Testis (tissue), 3 donors: ENCODE results near the gene CACNG4. TPM values are rescaled to one million over a fixed set of nuclear protein-coding genes. Genes with fewer than 3 reads are reported as not detected.

ENCODE experiments used
- DNase-seq: peaks from one replicate; pipeline ENCODE4 v3.0.0-alpha.2; 2019
- H3K27ac ChIP-seq, 2 donors: fragments of 200-600 bp; sonication (generic); one replicate each; pipeline ENCODE4 v1.5.1; 2019
- H3K27me3 ChIP-seq: fragments of 200-600 bp; sonication (generic); one replicate; pipeline ENCODE4 v1.5.1; 2019
- H3K36me3 ChIP-seq: fragments of 200-600 bp; sonication (generic); one replicate; pipeline ENCODE4 v1.5.1; 2017; ENCODE audit warnings: low read depth; ENCODE audit errors: missing control alignments
- H3K4me1 ChIP-seq: fragments of 200-600 bp; sonication (generic); one replicate; pipeline ENCODE4 v1.5.1; 2019
- H3K4me3 ChIP-seq, 2 donors: fragments of 200-600 bp; sonication (generic); one replicate each; pipeline ENCODE4 v1.5.1; 2017 to 2019
- H3K9me3 ChIP-seq: fragments of 200-600 bp; sonication (generic); one replicate; pipeline ENCODE4 v1.5.1; 2017
- CTCF ChIP-seq, 3 experiments: fragments of 450-650 bp in 2 of 3; fragments of 200-600 bp in 1 of 3; sonication (generic) in 1 of 3; IDR thresholded peaks; one replicate each; pipeline ENCODE4 v1.5.1; 2016 to 2019; ENCODE audit warnings: antibody characterized with exemption in 3 of 3, mild to moderate bottlenecking in 2 of 3, moderate library complexity in 1 of 3
- POLR2A ChIP-seq: fragments of 450-650 bp; IDR thresholded peaks from one replicate; pipeline ENCODE4 v1.6.1; 2017; ENCODE audit warnings: antibody characterized with exemption, mild to moderate bottlenecking, moderate library complexity
- WGBS, 2 donors: methylation state at CpG; one replicate each; pipeline ENCODE4 v1.1.5; 2018; 5-methylcytosine and 5-hydroxymethylcytosine counted together
- intact Hi-C: fragments of 100-400 bp; cut with DNase I; formaldehyde crosslinking; loops from one replicate; pipeline ENCODE4 v1.15.1; 2023; ENCODE audit warnings: low total_unique reads
- polyA plus RNA-seq: library from polyadenylated mRNA; stranded (reverse); fragments of 350-450 nt; fragmentation: Illumina TruSeq; extraction: RNeasy Lipid Tissue Mini Kit (QIAGEN cat#74804); gene quantifications from one replicate; pipeline ENCODE4 v1.2.3, GENCODE V29; 2014; ENCODE audit warnings: low read depth, low replicate concordance; ENCODE audit not compliant: insufficient read depth
- total RNA-seq, 2 donors: library from RNA; depleted of rRNA; stranded (reverse); fragments of >200 nt; gene quantifications; one replicate each; pipeline ENCODE4 v1.2.3, GENCODE V29; 2016

The CACNG4 gene
- total and polyA plus RNA-seq, 3 donors from 2014 or later, result 0.16 to 0.81 (median 0.46) TPM

GRCh38 chr17:67011527-67012175 lies 47.1 kb downstream of the CACNG4 start:
- no peak for DNase-seq
- no peaks in the 10 kb centered on the region for H3K27me3 ChIP-seq
- H3K4me1 ChIP-seq, result no peaks in the 10 kb centered on the region
- TF ChIP-seq POLR2A (no peak), CTCF (IDR thresholded peaks at IDR 0.05) (no peak)
- no peaks in the 10 kb centered on the region for H3K9me3 ChIP-seq
- no peak overlapping the region for H3K4me3 ChIP-seq
- 84 to 89% methylated on average over 9 of the region's 9 CpGs for WGBS, 2 donors
- intact Hi-C loops, result no loop called here
- no peak overlapping the region for H3K27ac ChIP-seq
- H3K36me3 ChIP-seq, result no peaks in the 10 kb centered on the region

- Histone ChIP-seq H3K27me3 (no peaks in the 10 kb centered on the region), H3K9me3 (no peaks in the 10 kb centered on the region), H3K36me3 (no peaks in the 10 kb centered on the region), H3K4me1 (no peaks in the 10 kb centered on the region), H3K27ac (no peak overlapping the region), H3K4me3 (no peak overlapping the region)
- WGBS, 2 donors, result 93 to 95% methylated on average over 8 of the region's 8 CpGs
- TF ChIP-seq POLR2A (no peak), CTCF (IDR thresholded peaks at IDR 0.05) (no peak)
- intact Hi-C loops, result no loop called here
- no peak for DNase-seq
These were observed 49.4 kb downstream of the CACNG4 start for GRCh38 chr17:67013891-67014290.

GRCh38 chr17:67015001-67015400 lies 50.5 kb downstream of the CACNG4 start:
- 84 to 88% methylated on average over 11 of the region's 11 CpGs for WGBS, 2 donors

GRCh38 chr17:67016039-67016762 lies 51.7 kb downstream of the CACNG4 start:
- H3K27ac ChIP-seq, result no peak overlapping the region
- no peak for DNase-seq
- peaks cover 3% of the 10 kb centered on the region for H3K4me1 ChIP-seq
- TF ChIP-seq CTCF (IDR thresholded peaks at IDR 0.05) (no peak), POLR2A (no peak)
- 86 to 87% methylated on average over 13 to 17 of the region's 17 CpGs for WGBS, 2 donors
- no peaks in the 10 kb centered on the region for H3K36me3 ChIP-seq
- no peaks in the 10 kb centered on the region for H3K27me3 ChIP-seq
- intact Hi-C loops, result no loop called here
- no peaks in the 10 kb centered on the region for H3K9me3 ChIP-seq
- H3K4me3 ChIP-seq, result no peak overlapping the region

More at GRCh38 chr17:67015001-67015400, 50.5 kb downstream of the CACNG4 start:
- Histone ChIP-seq H3K36me3 (no peaks in the 10 kb centered on the region), H3K27ac (no peak overlapping the region), H3K27me3 (no peaks in the 10 kb centered on the region), H3K9me3 (no peaks in the 10 kb centered on the region), H3K4me1 (peaks cover 3% of the 10 kb centered on the region), H3K4me3 (no peak overlapping the region)
- intact Hi-C loops, result no loop called here
- no peak for DNase-seq
- no peak for TF ChIP-seq CTCF (IDR thresholded peaks at IDR 0.05)
- no peak for TF ChIP-seq POLR2A
